OCI-LY1 (cell line): ENCODE measurements around the gene BRD3.

Experiments used
- CTCF ChIP-seq: fragments of 200-600 bp; sonication (generic), shearing (Covaris generic); IDR thresholded peaks from 2 replicates; pipeline ENCODE4 v1.5.1; 2017; ENCODE audit warnings: mild to moderate bottlenecking, antibody characterized with exemption, low read length, moderate library complexity, mixed read lengths
- EZH2 ChIP-seq: fragments of 200-600 bp; sonication (generic), shearing (Covaris generic); IDR thresholded peaks from 2 replicates; pipeline ENCODE4 v1.8.0; 2017; ENCODE audit warnings: borderline replicate concordance, mixed run types, mild to moderate bottlenecking, antibody characterized with exemption, low read length, moderate library complexity, mixed read lengths

- TF ChIP-seq CTCF (no peak), EZH2 (no peak)
Observed at GRCh38 chr9:134004881-134005280, 62.9 kb downstream of the BRD3 start.
